Measurements from ENCODE around the gene BOLA1. TPM values are rescaled to one million over a fixed set of nuclear protein-coding genes. Genes with fewer than 3 reads are reported as not detected.

The BOLA1 gene
- total RNA-seq, 1 donor from 2014 or later, result 36.7 TPM

DNA sequence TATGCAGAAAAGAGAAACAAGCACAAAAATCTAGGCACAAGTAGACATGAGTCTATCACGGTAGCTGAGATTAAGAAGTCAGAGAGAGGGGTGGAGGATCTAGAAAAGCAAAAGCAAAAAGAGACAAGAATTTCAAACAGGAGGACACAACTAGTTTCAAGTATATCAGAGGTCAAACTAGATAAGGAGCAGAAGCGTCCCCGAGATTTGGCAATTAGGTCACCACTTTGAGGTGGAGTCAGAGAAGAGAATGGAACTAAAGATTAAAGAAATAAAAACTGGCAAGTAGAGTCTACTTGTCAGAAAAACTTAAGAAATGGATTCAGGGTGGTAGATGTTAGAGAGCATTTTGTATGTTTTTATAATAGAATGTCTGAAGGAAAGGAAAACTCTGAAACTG, 26.0 kb downstream of the BOLA1 start:
- intact Hi-C loops (cut with DNase I), result no loop called here
- H3K27me3 ChIP-seq, result no peaks in the 10 kb centered on the region
- no peak for DNase-seq (ENCODE audit: low spot score in 2 of 2)
- no peak for TF ChIP-seq CTCF (IDR thresholded peaks at IDR 0.05)
- H3K4me1 ChIP-seq, result peaks cover 8 to 24% of the 10 kb centered on the region in 2 donors
- peaks cover 55 to 56% of the 10 kb centered on the region in 2 donors for H3K36me3 ChIP-seq
- no peaks in the 10 kb centered on the region for H3K9me3 ChIP-seq
- no peak overlapping the region for H3K27ac ChIP-seq
- H3K4me3 ChIP-seq, result no peak overlapping the region

DNA sequence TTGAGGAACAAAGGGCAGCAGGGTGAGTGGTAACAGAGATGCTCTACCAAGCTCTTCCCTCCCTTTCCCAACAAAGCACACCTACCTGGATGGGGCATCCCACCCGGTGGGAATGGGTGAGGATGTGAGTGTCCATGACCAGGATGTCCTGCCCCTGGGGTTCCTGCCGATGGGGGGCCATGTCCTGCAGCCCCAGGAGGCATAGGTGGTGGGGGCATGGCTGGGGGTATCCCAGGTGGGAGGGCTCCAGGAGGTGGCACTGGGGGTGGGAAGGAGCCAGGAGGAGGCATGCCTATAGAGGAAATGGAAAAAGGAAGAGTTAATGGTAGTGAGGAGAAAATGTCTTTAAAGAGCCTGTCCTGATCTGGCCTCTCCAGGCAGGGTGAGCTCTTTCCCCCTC, 26.4 kb downstream of the BOLA1 start:
- no peak for TF ChIP-seq CTCF (IDR thresholded peaks at IDR 0.05)
- Histone ChIP-seq H3K4me3 (peak overlapping the region in 1 of 2 donors; percentile 72), H3K9me3 (no peaks in the 10 kb centered on the region), H3K27ac (no peak overlapping the region), H3K27me3 (no peaks in the 10 kb centered on the region), H3K4me1 (peaks cover 8 to 24% of the 10 kb centered on the region in 2 donors), H3K36me3 (peaks cover 59 to 60% of the 10 kb centered on the region in 2 donors)
- intact Hi-C loops (cut with DNase I), result no loop called here
- no peak for DNase-seq (ENCODE audit: low spot score in 2 of 2)

- Histone ChIP-seq H3K27ac (no peak overlapping the region), H3K4me1 (peaks cover 8 to 24% of the 10 kb centered on the region in 2 donors), H3K9me3 (no peaks in the 10 kb centered on the region), H3K36me3 (peaks cover 63 to 65% of the 10 kb centered on the region in 2 donors), H3K4me3 (peak overlapping the region in 1 of 2 donors; percentile 72), H3K27me3 (no peaks in the 10 kb centered on the region)
- no peak for TF ChIP-seq CTCF (IDR thresholded peaks at IDR 0.05)
- DNase-seq (ENCODE audit: low spot score in 2 of 2), result no peak
- intact Hi-C loops (cut with DNase I), result no loop called here
Measured at GRCh38 chr1:149926296-149926695, 26.9 kb downstream of the BOLA1 start.

- peaks cover 71% of the 10 kb centered on the region in 2 donors for H3K36me3 ChIP-seq
- no peaks in the 10 kb centered on the region for H3K27me3 ChIP-seq
- peak overlapping the region; percentile 72 to 85 for H3K4me3 ChIP-seq
- DNase-seq (ENCODE audit: low spot score in 2 of 2), result no peak
- no peaks in the 10 kb centered on the region for H3K9me3 ChIP-seq
- peaks cover 8 to 24% of the 10 kb centered on the region in 2 donors for H3K4me1 ChIP-seq
- H3K27ac ChIP-seq, result peak overlapping the region; percentile 83 to 89
- no peak for TF ChIP-seq CTCF (IDR thresholded peaks at IDR 0.05)
- intact Hi-C loops (cut with DNase I), result loop anchor here (1.0 kb wide), 3 partner anchors 9 to 28 kb away; partner anchors contain the start of gene BOLA1
Measured at GRCh38 chr1:149927056-149927562, 27.7 kb downstream of the BOLA1 start.

DNA sequence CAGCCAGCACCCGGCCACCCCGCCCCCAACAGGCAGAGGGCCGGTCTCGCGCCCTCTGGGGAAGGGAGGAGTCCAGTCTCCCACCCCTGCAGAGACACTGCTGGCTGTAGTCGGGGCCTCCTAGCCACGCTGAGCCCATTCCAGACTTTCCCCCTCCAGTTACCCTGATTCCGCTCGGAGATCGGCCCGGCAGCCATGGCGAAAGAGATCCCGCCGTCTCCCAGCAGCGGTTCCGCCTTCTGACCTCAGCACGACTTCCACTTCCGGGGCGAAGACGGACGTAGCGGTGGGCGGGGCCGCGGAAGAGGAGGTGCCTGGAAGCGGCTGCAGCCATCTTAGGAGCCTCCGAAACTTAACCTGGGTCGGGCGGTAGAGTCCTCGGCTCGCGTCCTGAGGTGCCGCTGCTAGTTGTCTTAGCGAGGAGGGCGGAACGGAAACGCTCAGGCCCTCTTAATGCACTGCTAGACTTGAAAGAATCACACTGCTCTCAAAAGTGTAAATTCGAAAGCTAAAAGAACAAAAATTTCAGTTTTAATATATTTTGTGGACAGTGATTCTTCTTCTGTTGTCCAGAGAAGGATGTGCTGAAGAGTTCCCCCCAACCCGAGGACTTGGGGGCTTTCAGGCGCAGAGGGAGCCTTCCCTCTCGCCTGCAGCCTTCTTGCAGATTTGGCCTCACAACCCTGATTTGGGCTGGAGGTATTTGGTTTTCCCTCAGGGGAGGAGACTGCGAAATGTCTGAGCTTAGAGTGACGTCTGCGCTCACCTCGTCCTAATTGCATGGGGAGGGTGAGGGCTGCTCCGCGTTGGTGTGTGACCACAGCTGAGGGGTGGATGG, 28.4 kb downstream of the BOLA1 start, which contains the start of gene SF3B4:
TSS of gene SF3B4 (minus strand) at position 241 of the 838 bp plus-strand sequence. CDS start at position 197, 44 bp downstream.
- H3K9me3 ChIP-seq, result no peaks in the 10 kb centered on the region
- H3K27me3 ChIP-seq, result no peaks in the 10 kb centered on the region
- H3K4me1 ChIP-seq, result peaks cover 8 to 24% of the 10 kb centered on the region in 2 donors
- DNase-seq (ENCODE audit: low spot score in 2 of 2), result peak; percentile 82 to 98
- H3K27ac ChIP-seq, result peak within 1 kb of the TSS; percentile 83 to 89
- no peak for TF ChIP-seq CTCF (IDR thresholded peaks at IDR 0.05)
- H3K4me3 ChIP-seq, result peak within 1 kb of the TSS; percentile 72 to 85
- peaks cover 69% of the 10 kb centered on the region in 2 donors for H3K36me3 ChIP-seq
- intact Hi-C loops (cut with DNase I), result loop anchor here (1.0 kb wide), 3 partner anchors 9 to 28 kb away; partner anchors contain the start of gene BOLA1

Measured in ascending aorta (tissue), 2 donors.